Measurements from ENCODE around the gene DEPDC5. TPM values are rescaled to one million over a fixed set of nuclear protein-coding genes. Genes with fewer than 3 reads are reported as not detected.
A peak's percentile ranks its signal among the peaks of the same experiment; 100 is the strongest.

The DEPDC5 gene
- total and polyA plus RNA-seq, 9 of the 15 experiments (the other 6 are each of a cell fraction or from before 2014, with no cell fraction given), result 2.3 to 12.3 (median 10.7) TPM

DNA sequence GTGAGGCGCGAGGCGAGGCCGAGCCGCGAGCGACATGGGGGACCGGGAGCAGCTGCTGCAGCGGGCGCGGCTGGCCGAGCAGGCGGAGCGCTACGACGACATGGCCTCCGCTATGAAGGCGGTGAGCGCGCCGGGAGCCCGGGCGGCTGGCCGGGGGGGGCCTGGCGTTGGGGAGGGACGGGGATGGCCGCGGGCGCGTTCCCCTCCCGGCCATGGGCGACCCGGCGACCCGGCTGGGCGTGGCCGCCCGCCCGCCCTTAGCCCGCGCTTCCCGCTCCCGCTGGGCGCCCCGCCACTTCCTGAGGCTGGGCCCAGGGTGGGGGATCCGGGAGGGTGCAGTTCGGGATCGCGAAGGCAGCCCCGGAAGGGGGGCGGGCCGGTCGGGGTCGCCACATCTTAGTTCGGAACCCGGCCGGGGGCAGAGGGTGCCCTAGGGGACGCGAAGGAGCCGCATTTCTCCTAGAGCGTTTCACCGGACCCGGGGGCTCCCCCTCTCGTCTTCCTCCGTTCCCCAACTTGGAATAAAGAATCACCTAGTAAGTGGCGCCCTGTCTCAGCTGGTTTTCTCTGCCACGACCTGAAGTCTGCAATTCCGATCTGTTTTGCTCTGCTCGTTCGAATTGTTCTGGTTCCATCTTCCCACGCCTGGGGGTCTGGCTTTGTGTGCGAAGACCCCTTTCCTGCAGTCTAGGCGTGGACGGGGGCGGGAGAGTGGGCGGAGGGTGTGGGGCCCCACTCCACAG, 191.1 kb downstream of the DEPDC5 start:
- Histone ChIP-seq H3K4me2 (ENCODE audit: insufficient read depth, low read length) (peak overlapping the region; percentile 96), H3K27ac (ENCODE audit: extremely low read depth, low read depth, low read length) (peak overlapping the region; percentile 98), H3K27me3 (ENCODE audit: control insufficient read depth in 2 of 2, insufficient read depth in 2 of 2, low read length in 2 of 2) (no peaks in the 10 kb centered on the region), H3K9me3 (replicated peaks; ENCODE audit: control insufficient read depth, insufficient read depth, low read depth, low read length) (no peaks in the 10 kb centered on the region), H3K79me2 (ENCODE audit: control insufficient read depth, insufficient read depth, low read length) (peaks cover 54% of the 10 kb centered on the region), H3K9ac (ENCODE audit: insufficient read depth in 1 of 2, low read depth in 2 of 2, low read length in 2 of 2) (peak overlapping the region; percentile 96 to 97), H3K9me1 (ENCODE audit: control insufficient read depth, insufficient read depth, low read length) (no peaks in the 10 kb centered on the region), H4K20me1 (replicated peaks; ENCODE audit: control insufficient read depth, insufficient read depth, low read length) (0 out of 2 replicates have a peak, but pooled peaks cover 3% of the 10 kb centered on the region), H3K4me1 (replicated peaks in 1 of 2; ENCODE audit: control insufficient read depth in 2 of 2, insufficient read depth in 2 of 2, low read length in 2 of 2) (peaks cover 19 to 27% of the 10 kb centered on the region in 2 experiments), H2AFZ (ENCODE audit: low read depth, low read length) (no peak overlapping the region), H3K36me3 (ENCODE audit: control insufficient read depth, insufficient read depth, low read length) (peaks cover 42% of the 10 kb centered on the region), H3K4me3 (peak overlapping the region; percentile 96)
- in situ Hi-C loops (cut with MboI) (loop anchor here (5.0 kb wide), 1 partner anchor 73 kb away; no protein-coding TSS in a partner anchor), intact Hi-C loops (cut with micrococcal nuclease) (loop anchor here (5.0 kb wide), 1 partner anchor 193 kb away; the partner anchor contains the start of genes DEPDC5 and PRR14L)
- FAIRE-seq, result no peak
- peak; percentile 67 for ATAC-seq
- ChIA-PET POLR2A (interaction anchor here (1.1 to 1.4 kb wide), 3 partner anchors 10 to 388 kb away, joined by 3 read pairs; no protein-coding TSS in a partner anchor), CTCF (ENCODE audit: low intra/inter-chr PET ratio) (interaction anchor here (0.6 to 0.9 kb wide), 2 partner anchors 73 to 280 kb away, joined by 3 read pairs; no protein-coding TSS in a partner anchor)
- 0% methylated on average over 9 of the region's 76 CpGs for WGBS (ENCODE audit: insufficient coverage, low coverage, missing lambda C conversion rate)
- peak; percentile 65 to 78 (median 72) for DNase-seq (ENCODE audit: extremely low read depth in 1 of 4, low spot score in 3 of 4)
- BruUV-seq (replicated peaks), result no TSS peak
- TF ChIP-seq, protein P1, sequence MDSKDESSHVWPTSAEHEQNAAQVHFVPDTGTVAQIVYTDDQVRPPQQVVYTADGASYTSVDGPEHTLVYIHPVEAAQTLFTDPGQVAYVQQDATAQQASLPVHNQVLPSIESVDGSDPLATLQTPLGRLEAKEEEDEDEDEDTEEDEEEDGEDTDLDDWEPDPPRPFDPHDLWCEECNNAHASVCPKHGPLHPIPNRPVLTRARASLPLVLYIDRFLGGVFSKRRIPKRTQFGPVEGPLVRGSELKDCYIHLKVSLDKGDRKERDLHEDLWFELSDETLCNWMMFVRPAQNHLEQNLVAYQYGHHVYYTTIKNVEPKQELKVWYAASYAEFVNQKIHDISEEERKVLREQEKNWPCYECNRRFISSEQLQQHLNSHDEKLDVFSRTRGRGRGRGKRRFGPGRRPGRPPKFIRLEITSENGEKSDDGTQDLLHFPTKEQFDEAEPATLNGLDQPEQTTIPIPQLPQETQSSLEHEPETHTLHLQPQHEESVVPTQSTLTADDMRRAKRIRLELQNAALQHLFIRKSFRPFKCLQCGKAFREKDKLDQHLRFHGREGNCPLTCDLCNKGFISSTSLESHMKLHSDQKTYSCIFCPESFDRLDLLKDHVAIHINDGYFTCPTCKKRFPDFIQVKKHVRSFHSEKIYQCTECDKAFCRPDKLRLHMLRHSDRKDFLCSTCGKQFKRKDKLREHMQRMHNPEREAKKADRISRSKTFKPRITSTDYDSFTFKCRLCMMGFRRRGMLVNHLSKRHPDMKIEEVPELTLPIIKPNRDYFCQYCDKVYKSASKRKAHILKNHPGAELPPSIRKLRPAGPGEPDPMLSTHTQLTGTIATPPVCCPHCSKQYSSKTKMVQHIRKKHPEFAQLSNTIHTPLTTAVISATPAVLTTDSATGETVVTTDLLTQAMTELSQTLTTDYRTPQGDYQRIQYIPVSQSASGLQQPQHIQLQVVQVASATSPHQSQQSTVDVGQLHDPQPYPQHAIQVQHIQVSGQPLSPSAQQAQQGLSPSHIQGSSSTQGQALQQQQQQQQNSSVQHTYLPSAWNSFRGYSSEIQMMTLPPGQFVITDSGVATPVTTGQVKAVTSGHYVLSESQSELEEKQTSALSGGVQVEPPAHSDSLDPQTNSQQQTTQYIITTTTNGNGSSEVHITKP (IDR thresholded peaks at IDR 0.05; ENCODE audit: partially characterized antibody), result peak; percentile 42
- TF ChIP-seq, protein P2, sequence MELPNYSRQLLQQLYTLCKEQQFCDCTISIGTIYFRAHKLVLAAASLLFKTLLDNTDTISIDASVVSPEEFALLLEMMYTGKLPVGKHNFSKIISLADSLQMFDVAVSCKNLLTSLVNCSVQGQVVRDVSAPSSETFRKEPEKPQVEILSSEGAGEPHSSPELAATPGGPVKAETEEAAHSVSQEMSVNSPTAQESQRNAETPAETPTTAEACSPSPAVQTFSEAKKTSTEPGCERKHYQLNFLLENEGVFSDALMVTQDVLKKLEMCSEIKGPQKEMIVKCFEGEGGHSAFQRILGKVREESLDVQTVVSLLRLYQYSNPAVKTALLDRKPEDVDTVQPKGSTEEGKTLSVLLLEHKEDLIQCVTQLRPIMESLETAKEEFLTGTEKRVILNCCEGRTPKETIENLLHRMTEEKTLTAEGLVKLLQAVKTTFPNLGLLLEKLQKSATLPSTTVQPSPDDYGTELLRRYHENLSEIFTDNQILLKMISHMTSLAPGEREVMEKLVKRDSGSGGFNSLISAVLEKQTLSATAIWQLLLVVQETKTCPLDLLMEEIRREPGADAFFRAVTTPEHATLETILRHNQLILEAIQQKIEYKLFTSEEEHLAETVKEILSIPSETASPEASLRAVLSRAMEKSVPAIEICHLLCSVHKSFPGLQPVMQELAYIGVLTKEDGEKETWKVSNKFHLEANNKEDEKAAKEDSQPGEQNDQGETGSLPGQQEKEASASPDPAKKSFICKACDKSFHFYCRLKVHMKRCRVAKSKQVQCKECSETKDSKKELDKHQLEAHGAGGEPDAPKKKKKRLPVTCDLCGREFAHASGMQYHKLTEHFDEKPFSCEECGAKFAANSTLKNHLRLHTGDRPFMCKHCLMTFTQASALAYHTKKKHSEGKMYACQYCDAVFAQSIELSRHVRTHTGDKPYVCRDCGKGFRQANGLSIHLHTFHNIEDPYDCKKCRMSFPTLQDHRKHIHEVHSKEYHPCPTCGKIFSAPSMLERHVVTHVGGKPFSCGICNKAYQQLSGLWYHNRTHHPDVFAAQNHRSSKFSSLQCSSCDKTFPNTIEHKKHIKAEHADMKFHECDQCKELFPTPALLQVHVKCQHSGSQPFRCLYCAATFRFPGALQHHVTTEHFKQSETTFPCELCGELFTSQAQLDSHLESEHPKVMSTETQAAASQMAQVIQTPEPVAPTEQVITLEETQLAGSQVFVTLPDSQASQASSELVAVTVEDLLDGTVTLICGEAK (IDR thresholded peaks at IDR 0.05), result 0 out of 2 replicates have a peak, but pooled peaks have one; percentile 30
- TF ChIP-seq, protein P2 (CRISPR knock-in tag; IDR thresholded peaks at IDR 0.05), result no peak
- TF ChIP-seq, protein P3, sequence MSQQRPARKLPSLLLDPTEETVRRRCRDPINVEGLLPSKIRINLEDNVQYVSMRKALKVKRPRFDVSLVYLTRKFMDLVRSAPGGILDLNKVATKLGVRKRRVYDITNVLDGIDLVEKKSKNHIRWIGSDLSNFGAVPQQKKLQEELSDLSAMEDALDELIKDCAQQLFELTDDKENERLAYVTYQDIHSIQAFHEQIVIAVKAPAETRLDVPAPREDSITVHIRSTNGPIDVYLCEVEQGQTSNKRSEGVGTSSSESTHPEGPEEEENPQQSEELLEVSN (IDR thresholded peaks at IDR 0.05; ENCODE audit: borderline replicate concordance in 1 of 2, extremely low read depth in 1 of 2, insufficient read depth in 1 of 2, insufficient read length in 1 of 2, low read depth in 1 of 2, low read length in 1 of 2, poor library complexity in 1 of 2, severe bottlenecking in 1 of 2), result peak in 1 of 2 experiments; percentile 62

Measured in K562 (cell line).